H9 (cell line): ENCODE results near the gene THSD7A. TPM values are rescaled to one million over a fixed set of nuclear protein-coding genes. Genes with fewer than 3 reads are reported as not detected.

Experiments used
- DNase-seq: peaks from one replicate; pipeline ENCODE4 v3.0.0-alpha.2; 2017
- H2AFZ ChIP-seq: one replicate; pipeline ENCODE4 v1.6.1; 2013; ENCODE audit warnings: mild to moderate bottlenecking, low read length, control low read depth, moderate library complexity
- H2AK5ac ChIP-seq: 2 replicates; pipeline ENCODE4 v1.6.1; 2013; ENCODE audit warnings: low read length, control low read depth, mixed read lengths; ENCODE audit not compliant: insufficient read length
- H2BK120ac ChIP-seq: one replicate; pipeline ENCODE4 v1.6.1; 2013; ENCODE audit warnings: low read depth, mild to moderate bottlenecking, low read length, control low read depth, inconsistent platforms; ENCODE audit not compliant: poor library complexity, severe bottlenecking
- H2BK12ac ChIP-seq: 2 replicates; pipeline ENCODE4 v1.6.1; 2013; ENCODE audit warnings: low read length, control low read depth, mixed read lengths, low read depth; ENCODE audit not compliant: insufficient read length
- H2BK15ac ChIP-seq: 2 replicates; pipeline ENCODE4 v1.6.1; 2013; ENCODE audit warnings: low read depth, low read length, control low read depth
- H2BK20ac ChIP-seq: one replicate; pipeline ENCODE4 v1.6.1; 2013; ENCODE audit warnings: low read depth, mild to moderate bottlenecking, low read length, control low read depth, inconsistent platforms; ENCODE audit not compliant: poor library complexity, severe bottlenecking
- H2BK5ac ChIP-seq: 2 replicates; pipeline ENCODE4 v1.6.1; 2013; ENCODE audit warnings: low read length, control low read depth, mixed read lengths; ENCODE audit not compliant: insufficient read length
- H3K14ac ChIP-seq: 2 replicates; pipeline ENCODE4 v1.6.1; 2013; ENCODE audit warnings: low read length, control low read depth; ENCODE audit not compliant: insufficient read depth
- H3K18ac ChIP-seq: 2 replicates; pipeline ENCODE4 v1.6.1; 2013; ENCODE audit warnings: low read depth, mild to moderate bottlenecking, mixed read lengths, low read length, control low read depth; ENCODE audit not compliant: insufficient read length
- H3K23ac ChIP-seq: 2 replicates; pipeline ENCODE4 v1.6.1; 2013; ENCODE audit warnings: low read length, control low read depth, mixed read lengths, low read depth; ENCODE audit not compliant: insufficient read length
- H3K23me2 ChIP-seq: 2 replicates; pipeline ENCODE4 v1.6.1; 2013; ENCODE audit warnings: low read depth, mild to moderate bottlenecking, mixed read lengths, low read length, control low read depth; ENCODE audit not compliant: insufficient read length, poor library complexity, severe bottlenecking
- H3K27ac ChIP-seq: 2 replicates; pipeline ENCODE4 v1.5.1; 2013; ENCODE audit warnings: low read length, control low read depth, mixed read lengths, low read depth; ENCODE audit not compliant: insufficient read length
- H3K27me3 ChIP-seq: 2 replicates; pipeline ENCODE4 v1.6.1; 2013; ENCODE audit warnings: low read length, control low read depth, inconsistent platforms; ENCODE audit not compliant: insufficient read depth
- H3K4ac ChIP-seq: 2 replicates; pipeline ENCODE4 v1.6.1; 2013; ENCODE audit warnings: low read depth, mild to moderate bottlenecking, control low read depth, inconsistent platforms, low read length, moderate library complexity
- H3K4me1 ChIP-seq: 2 replicates; pipeline ENCODE4 v1.6.1; 2013; ENCODE audit warnings: low read length, control low read depth, inconsistent platforms; ENCODE audit not compliant: insufficient read depth
- H3K4me2 ChIP-seq: 2 replicates; pipeline ENCODE4 v1.6.1; 2013; ENCODE audit warnings: low read length, control low read depth, mixed read lengths; ENCODE audit not compliant: insufficient read length, insufficient read depth
- H3K56ac ChIP-seq: 2 replicates; pipeline ENCODE4 v1.6.1; 2013; ENCODE audit warnings: low read depth, mild to moderate bottlenecking, mixed read lengths, low read length, control low read depth; ENCODE audit not compliant: insufficient read length
- H3K79me1 ChIP-seq: 2 replicates; pipeline ENCODE4 v1.6.1; 2013; ENCODE audit warnings: low read depth, mild to moderate bottlenecking, moderate library complexity, low read length, control low read depth, inconsistent platforms; ENCODE audit not compliant: insufficient read depth, poor library complexity, severe bottlenecking
- H3K79me2 ChIP-seq: 2 replicates; pipeline ENCODE4 v1.6.1; 2013; ENCODE audit warnings: low read length, control low read depth, inconsistent platforms; ENCODE audit not compliant: insufficient read depth
- H3K9ac ChIP-seq: 2 replicates; pipeline ENCODE4 v1.6.1; 2013; ENCODE audit warnings: low read length, control low read depth, mixed read lengths; ENCODE audit not compliant: insufficient read length; ENCODE audit errors: extremely low read depth
- H3K9me3 ChIP-seq: one replicate; pipeline ENCODE4 v1.6.1; 2013; ENCODE audit warnings: low read depth, low read length, inconsistent platforms; ENCODE audit not compliant: control insufficient read depth
- H3T11ph ChIP-seq: one replicate; pipeline ENCODE4 v1.6.1; 2013; ENCODE audit warnings: mild to moderate bottlenecking, low read length, control low read depth, inconsistent platforms
- H4K20me1 ChIP-seq: one replicate; pipeline ENCODE4 v1.6.1; 2013; ENCODE audit not compliant: control insufficient read depth, insufficient read length, insufficient read depth
- H4K5ac ChIP-seq: 2 replicates; pipeline ENCODE4 v1.6.1; 2013; ENCODE audit warnings: low read depth, mild to moderate bottlenecking, mixed read lengths, low read length, control low read depth; ENCODE audit not compliant: insufficient read length
- H4K8ac ChIP-seq: replicated peaks from 2 replicates; pipeline ENCODE4 v1.6.1; 2013; ENCODE audit warnings: low read length, control low read depth, mixed read lengths, low read depth; ENCODE audit not compliant: insufficient read length
- H4K91ac ChIP-seq: 2 replicates; pipeline ENCODE4 v1.6.1; 2013; ENCODE audit warnings: low read depth, mild to moderate bottlenecking, moderate library complexity, mixed read lengths, low read length, control low read depth; ENCODE audit not compliant: insufficient read length
- H3K27ac Mint-ChIP-seq, 3 experiments: 2 replicates in 2 of 3; 3 replicates in 1 of 3; pipeline ENCODE4 v1.8.0; 2020 to 2021; ENCODE audit warnings: mixed read lengths in 3 of 3, mild to moderate bottlenecking in 1 of 3, moderate library complexity in 1 of 3
- H3K27me3 Mint-ChIP-seq: 2 replicates; pipeline ENCODE4 v1.8.0; 2021; ENCODE audit warnings: low read depth, mild to moderate bottlenecking, moderate library complexity, mixed read lengths
- H3K36me3 Mint-ChIP-seq, 3 experiments: 2 replicates in 2 of 3; 3 replicates in 1 of 3; pipeline ENCODE4 v1.8.0; 2020 to 2021; ENCODE audit warnings: low read depth in 3 of 3, mixed read lengths in 3 of 3; ENCODE audit not compliant: insufficient read depth in 1 of 3
- H3K4me1 Mint-ChIP-seq, 2 experiments: 2 replicates each; pipeline ENCODE4 v1.8.0; 2020; ENCODE audit warnings: mixed read lengths in 2 of 2
- H3K4me3 Mint-ChIP-seq, 2 experiments: 2 replicates in 1 of 2; 3 replicates in 1 of 2; pipeline ENCODE4 v1.8.0; 2020 to 2021; ENCODE audit warnings: mild to moderate bottlenecking in 2 of 2, mixed read lengths in 2 of 2, moderate library complexity in 1 of 2
- H3K9me3 Mint-ChIP-seq, 2 experiments: 2 replicates in 1 of 2; 3 replicates in 1 of 2; pipeline ENCODE4 v1.8.0; 2020; ENCODE audit warnings: mild to moderate bottlenecking in 2 of 2, mixed read lengths in 2 of 2, moderate library complexity in 1 of 2
- total RNA-seq: library from RNA; stranded (reverse); gene quantifications from 2 replicates; pipeline ENCODE4 v1.2.1, GENCODE V29; 2021
- TF ChIP-seq, protein P1 (sequence below): fragments of 200-600 bp; sonication (generic); conservative IDR thresholded peaks from 3 replicates; pipeline ENCODE4 v1.8.0; 2021; ENCODE audit warnings: antibody characterized with exemption, mild to moderate bottlenecking

Gene THSD7A
- total RNA-seq, 1 experiment from 2014 or later = 0.42 TPM

DNA sequence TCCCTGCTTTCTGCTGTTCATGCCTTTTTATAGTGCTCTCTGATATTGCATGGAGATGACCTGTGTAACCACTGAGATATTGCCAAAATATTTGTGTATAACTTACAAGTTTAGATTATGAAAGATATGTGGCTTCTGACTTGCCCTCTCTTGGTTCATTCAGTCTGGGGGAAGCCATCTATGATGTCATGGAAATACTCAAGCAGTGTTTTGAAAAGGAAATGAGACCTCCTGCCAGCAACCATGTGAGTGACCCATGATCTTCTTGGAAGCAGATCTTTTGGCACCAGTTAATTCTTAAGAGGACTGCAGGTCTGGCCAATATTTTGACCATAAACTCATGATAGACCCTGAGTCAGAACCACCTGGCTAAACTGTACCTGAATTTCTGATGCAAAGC, 183.0 kb downstream of the THSD7A start:
- Mint-ChIP-seq H3K27me3 (no peaks in the 10 kb centered on the region), H3K36me3 (no peaks in the 10 kb centered on the region), H3K9me3 (no peaks in the 10 kb centered on the region), H3K27ac (0 out of 7 replicates have a peak overlapping the region, but pooled peaks of 1 of the 3 experiments have one; percentile 28), H3K4me1 (no peaks in the 10 kb centered on the region), H3K4me3 (no peak overlapping the region)
- Histone ChIP-seq H3K14ac (no peak overlapping the region), H3K27me3 (no peaks in the 10 kb centered on the region), H3K79me1 (no peaks in the 10 kb centered on the region), H3T11ph (no peak overlapping the region), H2AK5ac (no peak overlapping the region), H3K9me3 (no peaks in the 10 kb centered on the region), H4K20me1 (no peaks in the 10 kb centered on the region), H3K4me2 (no peak overlapping the region), H2BK15ac (no peak overlapping the region), H3K4me1 (no peaks in the 10 kb centered on the region), H2BK12ac (no peak overlapping the region), H4K91ac (no peak overlapping the region), H2BK5ac (no peak overlapping the region), H3K23ac (no peak overlapping the region), H3K23me2 (no peaks in the 10 kb centered on the region), H4K8ac (no peak overlapping the region), H3K9ac (no peak overlapping the region), H3K56ac (no peak overlapping the region), H3K4ac (no peak overlapping the region), H2BK120ac (no peak overlapping the region), H3K18ac (no peak overlapping the region), H3K27ac (no peak overlapping the region), H2AFZ (no peak overlapping the region), H4K5ac (no peak overlapping the region), H2BK20ac (no peak overlapping the region), H3K79me2 (no peaks in the 10 kb centered on the region)
- DNase-seq = no peak
- TF ChIP-seq, protein P1, sequence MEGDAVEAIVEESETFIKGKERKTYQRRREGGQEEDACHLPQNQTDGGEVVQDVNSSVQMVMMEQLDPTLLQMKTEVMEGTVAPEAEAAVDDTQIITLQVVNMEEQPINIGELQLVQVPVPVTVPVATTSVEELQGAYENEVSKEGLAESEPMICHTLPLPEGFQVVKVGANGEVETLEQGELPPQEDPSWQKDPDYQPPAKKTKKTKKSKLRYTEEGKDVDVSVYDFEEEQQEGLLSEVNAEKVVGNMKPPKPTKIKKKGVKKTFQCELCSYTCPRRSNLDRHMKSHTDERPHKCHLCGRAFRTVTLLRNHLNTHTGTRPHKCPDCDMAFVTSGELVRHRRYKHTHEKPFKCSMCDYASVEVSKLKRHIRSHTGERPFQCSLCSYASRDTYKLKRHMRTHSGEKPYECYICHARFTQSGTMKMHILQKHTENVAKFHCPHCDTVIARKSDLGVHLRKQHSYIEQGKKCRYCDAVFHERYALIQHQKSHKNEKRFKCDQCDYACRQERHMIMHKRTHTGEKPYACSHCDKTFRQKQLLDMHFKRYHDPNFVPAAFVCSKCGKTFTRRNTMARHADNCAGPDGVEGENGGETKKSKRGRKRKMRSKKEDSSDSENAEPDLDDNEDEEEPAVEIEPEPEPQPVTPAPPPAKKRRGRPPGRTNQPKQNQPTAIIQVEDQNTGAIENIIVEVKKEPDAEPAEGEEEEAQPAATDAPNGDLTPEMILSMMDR = no peak
